HEK293 (cell line): Measurements from ENCODE around the gene SLC17A5.

Source experiments
- AEBP2 ChIP-seq: fragments of 450-650 bp; formaldehyde crosslinking; IDR thresholded peaks from 2 replicates; pipeline ENCODE4 v1.5.1; 2016; ENCODE audit warnings: missing biosample characterization, missing genetic modification characterization, borderline replicate concordance
- FEZF1 ChIP-seq: fragments of 450-650 bp; formaldehyde crosslinking; IDR thresholded peaks from 2 replicates; pipeline ENCODE4 v1.5.1; 2016; ENCODE audit warnings: missing biosample characterization, missing genetic modification characterization
- KLF7 ChIP-seq: fragments of 450-650 bp; formaldehyde crosslinking; IDR thresholded peaks from 2 replicates; pipeline ENCODE4 v1.5.1; 2016; ENCODE audit warnings: missing biosample characterization, missing genetic modification characterization, borderline replicate concordance
- KLF9 ChIP-seq: fragments of 450-650 bp; formaldehyde crosslinking; IDR thresholded peaks from 2 replicates; pipeline ENCODE4 v1.5.1; 2016; ENCODE audit warnings: missing biosample characterization, missing genetic modification characterization, low read depth
- PRDM1 ChIP-seq: fragments of 450-650 bp; formaldehyde crosslinking; IDR thresholded peaks from 2 replicates; pipeline ENCODE4; 2016; ENCODE audit warnings: missing biosample characterization, missing genetic modification characterization
- SCRT2 ChIP-seq: fragments of 450-650 bp; formaldehyde crosslinking; IDR thresholded peaks from 2 replicates; pipeline ENCODE4 v1.5.1; 2016; ENCODE audit warnings: missing biosample characterization, missing genetic modification characterization
- WT1 ChIP-seq: fragments of 450-650 bp; formaldehyde crosslinking; IDR thresholded peaks from 2 replicates; pipeline ENCODE4 v1.5.1; 2016; ENCODE audit warnings: missing biosample characterization, missing genetic modification characterization
- ZBTB1 ChIP-seq: fragments of 450-650 bp; formaldehyde crosslinking; IDR thresholded peaks from 2 replicates; pipeline ENCODE4 v1.5.1; 2016; ENCODE audit warnings: missing biosample characterization, missing genetic modification characterization
- ZBTB21 ChIP-seq: fragments of 450-650 bp; formaldehyde crosslinking; IDR thresholded peaks from 2 replicates; pipeline ENCODE4 v1.5.1; 2017; ENCODE audit warnings: missing biosample characterization, missing genetic modification characterization
- ZBTB26 ChIP-seq: fragments of 450-650 bp; formaldehyde crosslinking; optimal IDR thresholded peaks from 2 replicates; pipeline ENCODE3; 2016; ENCODE audit warnings: missing biosample characterization, mild to moderate bottlenecking, missing genetic modification characterization
- ZBTB44 ChIP-seq: fragments of 450-650 bp; IDR thresholded peaks from 2 replicates; pipeline ENCODE4 v1.5.1; 2018; ENCODE audit warnings: missing biosample characterization, mild to moderate bottlenecking, missing genetic modification characterization
- ZEB2 ChIP-seq: fragments of 450-650 bp; formaldehyde crosslinking; IDR thresholded peaks from 2 replicates; pipeline ENCODE4 v1.5.1; 2016; ENCODE audit warnings: missing biosample characterization, missing genetic modification characterization
- ZNF169 ChIP-seq: fragments of 450-650 bp; formaldehyde crosslinking; IDR thresholded peaks from 2 replicates; pipeline ENCODE4 v1.5.1; 2016; ENCODE audit warnings: missing biosample characterization, missing genetic modification characterization
- ZNF202 ChIP-seq: fragments of 450-650 bp; formaldehyde crosslinking; IDR thresholded peaks from 2 replicates; pipeline ENCODE4 v1.5.1; 2016; ENCODE audit warnings: missing biosample characterization, missing genetic modification characterization, borderline replicate concordance
- ZNF23 ChIP-seq: fragments of 450-650 bp; formaldehyde crosslinking; IDR thresholded peaks from 2 replicates; pipeline ENCODE4 v1.5.1; 2016; ENCODE audit warnings: missing biosample characterization, missing genetic modification characterization, borderline replicate concordance
- ZNF248 ChIP-seq: fragments of 450-650 bp; formaldehyde crosslinking; IDR thresholded peaks from 2 replicates; pipeline ENCODE4 v1.5.1; 2017; ENCODE audit warnings: missing biosample characterization, missing genetic modification characterization
- ZNF26 ChIP-seq: fragments of 450-650 bp; formaldehyde crosslinking; IDR thresholded peaks from 2 replicates; pipeline ENCODE4 v1.5.1; 2016; ENCODE audit warnings: missing biosample characterization, missing genetic modification characterization
- ZNF426 ChIP-seq: fragments of 450-650 bp; formaldehyde crosslinking; IDR thresholded peaks from 2 replicates; pipeline ENCODE4 v1.5.1; 2017; ENCODE audit warnings: missing biosample characterization, missing genetic modification characterization, mild to moderate bottlenecking, inconsistent platforms, moderate library complexity
- ZNF513 ChIP-seq: fragments of 450-650 bp; IDR thresholded peaks from 2 replicates; pipeline ENCODE4 v1.5.1; 2018; ENCODE audit warnings: missing biosample characterization, missing genetic modification characterization
- ZNF585B ChIP-seq: fragments of 450-650 bp; formaldehyde crosslinking; IDR thresholded peaks from 2 replicates; pipeline ENCODE4 v1.5.1; 2016; ENCODE audit warnings: missing biosample characterization, missing genetic modification characterization
- ZNF596 ChIP-seq: fragments of 450-650 bp; IDR thresholded peaks from 2 replicates; pipeline ENCODE4 v1.5.0; 2018; ENCODE audit warnings: missing biosample characterization, mild to moderate bottlenecking, missing genetic modification characterization, moderate library complexity
- ZNF624 ChIP-seq: fragments of 450-650 bp; formaldehyde crosslinking; IDR thresholded peaks from 2 replicates; pipeline ENCODE4 v1.5.1; 2017; ENCODE audit warnings: missing biosample characterization, missing genetic modification characterization
- ZNF654 ChIP-seq: fragments of 450-650 bp; formaldehyde crosslinking; IDR thresholded peaks from 2 replicates; pipeline ENCODE4 v1.5.1; 2016; ENCODE audit warnings: low read depth, missing biosample characterization, missing genetic modification characterization
- ZNF664 ChIP-seq: fragments of 450-650 bp; formaldehyde crosslinking; IDR thresholded peaks from 2 replicates; pipeline ENCODE4 v1.5.1; 2016; ENCODE audit warnings: missing biosample characterization, missing genetic modification characterization
- ZNF670 ChIP-seq: fragments of 450-650 bp; formaldehyde crosslinking; IDR thresholded peaks from 2 replicates; pipeline ENCODE4 v1.5.1; 2016; ENCODE audit warnings: missing biosample characterization, missing genetic modification characterization, low read depth
- ZSCAN30 ChIP-seq: fragments of 450-650 bp; IDR thresholded peaks from 2 replicates; pipeline ENCODE4 v1.5.1; 2018; ENCODE audit warnings: missing biosample characterization, mild to moderate bottlenecking, missing genetic modification characterization, moderate library complexity

The SLC17A5 gene

GRCh38 chr6:73580247-73581149, 73.3 kb downstream of the SLC17A5 start (continued):
- TF ChIP-seq ZNF596 (tag by site-specific recombination) (no peak), ZNF169 (tag by site-specific recombination) (no peak), WT1 (tag by site-specific recombination) (no peak), AEBP2 (tag by site-specific recombination) (no peak), ZBTB1 (no peak), ZSCAN30 (tag by site-specific recombination) (peak; percentile 58), ZBTB44 (tag by site-specific recombination) (no peak), KLF9 (tag by site-specific recombination) (no peak), ZNF513 (tag by site-specific recombination) (no peak), FEZF1 (no peak), PRDM1 (tag by site-specific recombination) (peak; percentile 83), KLF7 (tag by site-specific recombination) (no peak), ZNF202 (tag by site-specific recombination) (no peak), SCRT2 (no peak), ZNF670 (no peak), ZBTB26 (no peak), ZNF26 (tag by site-specific recombination) (no peak), ZBTB21 (no peak), ZNF585B (tag by site-specific recombination) (no peak), ZNF654 (tag by site-specific recombination) (no peak), ZNF624 (tag by site-specific recombination) (no peak), ZNF426 (tag by site-specific recombination) (no peak), ZNF23 (tag by site-specific recombination) (no peak), ZNF248 (no peak), ZNF664 (no peak), ZEB2 (tag by site-specific recombination) (peak; percentile 58)
